HepG2 (cell line): ENCODE results near the gene CLBA1. TPM values are rescaled to one million over a fixed set of nuclear protein-coding genes. Genes with fewer than 3 reads are reported as not detected.
A peak's percentile ranks its signal among the peaks of the same experiment; 100 is the strongest.

Experiments used
- KAT2B ChIP-seq: fragments of 150-350 bp; IDR thresholded peaks from 2 replicates; pipeline ENCODE4 v1.6.1; 2014; ENCODE audit warnings: low read depth, low read length, borderline replicate concordance
- KDM3A ChIP-seq: IDR thresholded peaks from 2 replicates; pipeline ENCODE4 v1.6.1; 2018; ENCODE audit warnings: low read depth, missing compliant biosample characterization
- KLF16 ChIP-seq, 2 experiments: sonication (generic) in 1 of 2; formaldehyde crosslinking in 1 of 2; IDR thresholded peaks; 2 replicates each; pipeline versions ENCODE4 v1.6.1 to v1.8.0; 2016 to 2023; ENCODE audit warnings: missing genetic modification reagents in 2 of 2, missing compliant biosample characterization in 1 of 2
- MEIS2 ChIP-seq: sonication (generic); formaldehyde crosslinking; IDR thresholded peaks from 2 replicates; pipeline ENCODE4 v1.9.0; 2021; ENCODE audit warnings: mild to moderate bottlenecking, missing genetic modification reagents
- MTF2 ChIP-seq: sonication (generic); formaldehyde crosslinking; IDR thresholded peaks from 2 replicates; pipeline ENCODE4 v1.5.0; 2020; ENCODE audit warnings: missing genetic modification reagents, borderline replicate concordance
- NFE2L2 ChIP-seq: fragments of 150-350 bp; IDR thresholded peaks from 2 replicates; pipeline ENCODE4 v1.6.1; 2014; ENCODE audit warnings: low read length
- RARG ChIP-seq: sonication (generic); formaldehyde crosslinking; IDR thresholded peaks from 2 replicates; pipeline ENCODE4 v1.4.0; 2020; ENCODE audit warnings: low read depth, mild to moderate bottlenecking, missing genetic modification reagents
- REST ChIP-seq, 2 experiments: IDR thresholded peaks; 2 replicates each; pipeline ENCODE4 v1.6.1; 2011 to 2012; ENCODE audit warnings: low read length in 2 of 2, borderline replicate concordance in 1 of 2, low read depth in 1 of 2, mild to moderate bottlenecking in 1 of 2, moderate library complexity in 1 of 2
- SCMH1 ChIP-seq: sonication (generic); formaldehyde crosslinking; IDR thresholded peaks from 2 replicates; pipeline ENCODE4 v1.9.0; 2021; ENCODE audit warnings: missing genetic modification reagents, mild to moderate bottlenecking, borderline replicate concordance
- SNAPC2 ChIP-seq: sonication (generic); formaldehyde crosslinking; IDR thresholded peaks from 2 replicates; pipeline ENCODE4 v1.8.1; 2022; ENCODE audit warnings: mild to moderate bottlenecking, missing genetic modification reagents
- TBX3 ChIP-seq: fragments of 450-650 bp; IDR thresholded peaks from 2 replicates; pipeline ENCODE4 v1.6.1; 2017; ENCODE audit warnings: antibody characterized with exemption, mild to moderate bottlenecking, inconsistent platforms, borderline replicate concordance
- TFDP1 ChIP-seq: IDR thresholded peaks from 2 replicates; pipeline ENCODE4 v1.6.1; 2016; ENCODE audit warnings: missing compliant biosample characterization, missing genetic modification reagents, borderline replicate concordance
- UBTF ChIP-seq: sonication (generic); formaldehyde crosslinking; IDR thresholded peaks from 2 replicates; pipeline ENCODE4 v1.4.0; 2020; ENCODE audit warnings: mild to moderate bottlenecking, missing genetic modification reagents
- ZMYM2 ChIP-seq: sonication (generic); formaldehyde crosslinking; IDR thresholded peaks from 2 replicates; pipeline ENCODE4 v1.8.0; 2022; ENCODE audit warnings: mild to moderate bottlenecking, missing genetic modification reagents
- ZNF264 ChIP-seq: sonication (generic); formaldehyde crosslinking; IDR thresholded peaks from 2 replicates; pipeline ENCODE4 v1.4.0; 2020; ENCODE audit warnings: missing genetic modification reagents
- ZNF276 ChIP-seq: sonication (generic); formaldehyde crosslinking; IDR thresholded peaks from 2 replicates; pipeline ENCODE4 v1.4.0; 2020; ENCODE audit warnings: mild to moderate bottlenecking, low read depth, missing genetic modification reagents
- ZNF589 ChIP-seq: sonication (generic); formaldehyde crosslinking; conservative IDR thresholded peaks from 2 replicates; pipeline ENCODE4 v1.8.0; 2022; ENCODE audit warnings: mild to moderate bottlenecking, moderate library complexity, missing genetic modification reagents
- ZNF703 ChIP-seq: sonication (generic); formaldehyde crosslinking; IDR thresholded peaks from 2 replicates; pipeline ENCODE4 v1.5.1; 2020; ENCODE audit warnings: missing genetic modification reagents, mild to moderate bottlenecking, moderate library complexity, borderline replicate concordance
- polyA plus RNA-seq, 8 experiments: library from polyadenylated mRNA; depleted of rRNA in 3 of 8; stranded (reverse) in 7 of 8; unstranded in 1 of 8; fragments of >200 nt; fragmentation: Illumina TruSeq in 4 of 8; extraction: Trizol in 4 of 8; gene quantifications; 2 replicates each; pipeline versions ENCODE4 v1.2.1 to v1.2.3, GENCODE V29; 2011 to 2016; ENCODE audit warnings: low read depth in 4 of 8, missing spikeins in 1 of 8, mixed read lengths in 1 of 8; ENCODE audit not compliant: insufficient read depth in 1 of 8
- total RNA-seq, 5 experiments: library from RNA; depleted of rRNA; stranded (reverse); fragments of >200 nt; fragmentation: Illumina TruSeq; extraction: Trizol; gene quantifications; 2 replicates each; pipeline ENCODE4 v1.2.3, GENCODE V29; 2016; ENCODE audit warnings: low read depth in 1 of 5

Gene CLBA1
- total and polyA plus RNA-seq, 2 of the 13 experiments (the other 11 are each of a cell fraction or from before 2014, with no cell fraction given): 1.2 to 1.4 TPM

GRCh38 chr14:105020815-105021655 is 35.4 kb downstream of the CLBA1 start, which contains the start of gene CDCA4 (continued):
- TF ChIP-seq REST (IDR thresholded peaks at IDR 0.05; ENCODE audit: borderline replicate concordance in 1 of 2, low read depth in 1 of 2, low read length in 2 of 2) (peak in 1 of 2 experiments; percentile 12; a peak in 1 of 4 replicates), SCMH1 (CRISPR knock-in tag) (no peak), KAT2B (no peak), KLF16 (CRISPR knock-in tag; IDR thresholded peaks at IDR 0.05) (peak in 1 of 2 experiments; percentile 58; a peak in 1 of 4 replicates), ZNF276 (CRISPR knock-in tag) (no peak), UBTF (peak; percentile 33; the same call in 1 of the 2 replicates), ZNF703 (CRISPR knock-in tag) (no peak), NFE2L2 (peak; percentile 9; the same call in 1 of the 2 replicates), ZNF264 (CRISPR knock-in tag) (no peak), ZMYM2 (CRISPR knock-in tag) (no peak), TFDP1 (CRISPR knock-in tag) (peak; percentile 96), SNAPC2 (CRISPR knock-in tag) (no peak), TBX3 (no peak), KDM3A (CRISPR knock-in tag) (no peak), RARG (CRISPR knock-in tag) (no peak), MTF2 (no peak), ZNF589 (no peak), MEIS2 (CRISPR knock-in tag) (no peak)
